ENCODE results near the gene MAGEF1.

MAGEF1 gene

GRCh38 chr3:184711493-184712247 is at the start of gene MAGEF1:
MAGEF1 (minus strand) TSS chr3:184712064; CDS start chr3:184711821, 243 bp downstream.
- peak within 1 kb of the TSS; percentile 66 for H2AFZ ChIP-seq (ENCODE audit: low read depth, low read length)
- peaks cover 22% of the 10 kb centered on the region for H3K4me1 ChIP-seq (ENCODE audit: insufficient read depth, low read length)
- H3K27me3 ChIP-seq (ENCODE audit: insufficient read depth, low read length) = no peaks in the 10 kb centered on the region
- H3K9me3 ChIP-seq (ENCODE audit: low read length) = peaks cover 9% of the 10 kb centered on the region
- peak within 1 kb of the TSS; percentile 61 for H3K4me3 ChIP-seq (ENCODE audit: low read length)
- H3K36me3 ChIP-seq (ENCODE audit: insufficient read depth, low read length) = peaks cover 18% of the 10 kb centered on the region

- peaks cover 7% of the 10 kb centered on the region for H3K4me1 ChIP-seq (ENCODE audit: insufficient read depth, low read length)
- H3K36me3 ChIP-seq (ENCODE audit: insufficient read depth, low read length) = no peaks in the 10 kb centered on the region
- peaks cover 7% of the 10 kb centered on the region for H3K27me3 ChIP-seq (ENCODE audit: insufficient read depth, low read length)
- H3K9me3 ChIP-seq (ENCODE audit: low read length) = no peaks in the 10 kb centered on the region
- no peak overlapping the region for H3K4me3 ChIP-seq (ENCODE audit: low read length)
- H2AFZ ChIP-seq (ENCODE audit: low read depth, low read length) = no peak overlapping the region
These were observed 49.4 kb upstream of the MAGEF1 start for GRCh38 chr3:184761075-184761841.

- peaks cover 7% of the 10 kb centered on the region for H3K27me3 ChIP-seq (ENCODE audit: insufficient read depth, low read length)
- no peak overlapping the region for H3K4me3 ChIP-seq (ENCODE audit: low read length)
- no peak overlapping the region for H2AFZ ChIP-seq (ENCODE audit: low read depth, low read length)
- no peaks in the 10 kb centered on the region for H3K36me3 ChIP-seq (ENCODE audit: insufficient read depth, low read length)
- H3K9me3 ChIP-seq (ENCODE audit: low read length) = no peaks in the 10 kb centered on the region
- peaks cover 7% of the 10 kb centered on the region for H3K4me1 ChIP-seq (ENCODE audit: insufficient read depth, low read length)
These were observed 48.6 kb upstream of the MAGEF1 start for GRCh38 chr3:184760337-184761074.

GRCh38 chr3:184759666-184760200 is 47.9 kb upstream of the MAGEF1 start:
- no peaks in the 10 kb centered on the region for H3K36me3 ChIP-seq (ENCODE audit: insufficient read depth, low read length)

GRCh38 chr3:184758056-184758455 is 46.2 kb upstream of the MAGEF1 start:
- H3K9me3 ChIP-seq (ENCODE audit: low read length) = no peaks in the 10 kb centered on the region
- H3K27me3 ChIP-seq (ENCODE audit: insufficient read depth, low read length) = peaks cover 4% of the 10 kb centered on the region
- H3K4me3 ChIP-seq (ENCODE audit: low read length) = no peak overlapping the region
- H3K4me1 ChIP-seq (ENCODE audit: insufficient read depth, low read length) = peaks cover 7% of the 10 kb centered on the region
- no peaks in the 10 kb centered on the region for H3K36me3 ChIP-seq (ENCODE audit: insufficient read depth, low read length)
- no peak overlapping the region for H2AFZ ChIP-seq (ENCODE audit: low read depth, low read length)

More at GRCh38 chr3:184759666-184760200, 47.9 kb upstream of the MAGEF1 start:
- H3K4me3 ChIP-seq (ENCODE audit: low read length) = no peak overlapping the region
- H3K27me3 ChIP-seq (ENCODE audit: insufficient read depth, low read length) = peaks cover 7% of the 10 kb centered on the region
- H3K9me3 ChIP-seq (ENCODE audit: low read length) = no peaks in the 10 kb centered on the region
- peaks cover 7% of the 10 kb centered on the region for H3K4me1 ChIP-seq (ENCODE audit: insufficient read depth, low read length)
- no peak overlapping the region for H2AFZ ChIP-seq (ENCODE audit: low read depth, low read length)

- Histone ChIP-seq H3K36me3 (ENCODE audit: insufficient read depth, low read length) (no peaks in the 10 kb centered on the region), H3K4me3 (ENCODE audit: low read length) (no peak overlapping the region), H3K9me3 (ENCODE audit: low read length) (no peaks in the 10 kb centered on the region), H2AFZ (ENCODE audit: low read depth, low read length) (peak overlapping the region; percentile 6), H3K27me3 (ENCODE audit: insufficient read depth, low read length) (peaks cover 4% of the 10 kb centered on the region), H3K4me1 (ENCODE audit: insufficient read depth, low read length) (peaks cover 7% of the 10 kb centered on the region)
These were observed 45.3 kb upstream of the MAGEF1 start for GRCh38 chr3:184757022-184757651.

GRCh38 chr3:184756151-184757021 is 44.5 kb upstream of the MAGEF1 start:
- peak overlapping the region; percentile 6 for H2AFZ ChIP-seq (ENCODE audit: low read depth, low read length)
- no peaks in the 10 kb centered on the region for H3K36me3 ChIP-seq (ENCODE audit: insufficient read depth, low read length)
- H3K9me3 ChIP-seq (ENCODE audit: low read length) = no peaks in the 10 kb centered on the region
- H3K4me1 ChIP-seq (ENCODE audit: insufficient read depth, low read length) = peaks cover 7% of the 10 kb centered on the region
- H3K4me3 ChIP-seq (ENCODE audit: low read length) = no peak overlapping the region
- H3K27me3 ChIP-seq (ENCODE audit: insufficient read depth, low read length) = peaks cover 3% of the 10 kb centered on the region

- peaks cover 7% of the 10 kb centered on the region for H3K4me1 ChIP-seq (ENCODE audit: insufficient read depth, low read length)
- no peaks in the 10 kb centered on the region for H3K9me3 ChIP-seq (ENCODE audit: low read length)
- H3K36me3 ChIP-seq (ENCODE audit: insufficient read depth, low read length) = no peaks in the 10 kb centered on the region
- no peak overlapping the region for H3K4me3 ChIP-seq (ENCODE audit: low read length)
- no peak overlapping the region for H2AFZ ChIP-seq (ENCODE audit: low read depth, low read length)
- no peaks in the 10 kb centered on the region for H3K27me3 ChIP-seq (ENCODE audit: insufficient read depth, low read length)
These were observed 43.5 kb upstream of the MAGEF1 start for GRCh38 chr3:184755315-184755731.

- no peaks in the 10 kb centered on the region for H3K9me3 ChIP-seq (ENCODE audit: low read length)
- H2AFZ ChIP-seq (ENCODE audit: low read depth, low read length) = no peak overlapping the region
- no peak overlapping the region for H3K4me3 ChIP-seq (ENCODE audit: low read length)
- H3K4me1 ChIP-seq (ENCODE audit: insufficient read depth, low read length) = peaks cover 7% of the 10 kb centered on the region
- peaks cover 6% of the 10 kb centered on the region for H3K27me3 ChIP-seq (ENCODE audit: insufficient read depth, low read length)
- no peaks in the 10 kb centered on the region for H3K36me3 ChIP-seq (ENCODE audit: insufficient read depth, low read length)
These were observed 40.5 kb upstream of the MAGEF1 start for GRCh38 chr3:184752361-184752760.

GRCh38 chr3:184751204-184752040 is 39.6 kb upstream of the MAGEF1 start:
- Histone ChIP-seq H3K36me3 (ENCODE audit: insufficient read depth, low read length) (no peaks in the 10 kb centered on the region), H3K9me3 (ENCODE audit: low read length) (no peaks in the 10 kb centered on the region), H3K27me3 (ENCODE audit: insufficient read depth, low read length) (peaks cover 6% of the 10 kb centered on the region)

GRCh38 chr3:184750349-184751083 is 38.7 kb upstream of the MAGEF1 start:
- no peaks in the 10 kb centered on the region for H3K9me3 ChIP-seq (ENCODE audit: low read length)
- H3K4me1 ChIP-seq (ENCODE audit: insufficient read depth, low read length) = no peaks in the 10 kb centered on the region
- no peak overlapping the region for H3K4me3 ChIP-seq (ENCODE audit: low read length)
- peaks cover 6% of the 10 kb centered on the region for H3K27me3 ChIP-seq (ENCODE audit: insufficient read depth, low read length)
- no peaks in the 10 kb centered on the region for H3K36me3 ChIP-seq (ENCODE audit: insufficient read depth, low read length)
- H2AFZ ChIP-seq (ENCODE audit: low read depth, low read length) = no peak overlapping the region

More at GRCh38 chr3:184751204-184752040, 39.6 kb upstream of the MAGEF1 start:
- peaks cover 1% of the 10 kb centered on the region for H3K4me1 ChIP-seq (ENCODE audit: insufficient read depth, low read length)
- no peak overlapping the region for H2AFZ ChIP-seq (ENCODE audit: low read depth, low read length)
- H3K4me3 ChIP-seq (ENCODE audit: low read length) = no peak overlapping the region

Data from neuron (in vitro differentiated cells).